IMR-90 (cell line): ENCODE results near the gene PPIP5K2.

Source experiments
- CEBPB ChIP-seq: IDR thresholded peaks from 2 replicates; pipeline ENCODE4 v1.6.1; 2012; ENCODE audit warnings: low read depth, low read length, improper control_type of control experiment
- CTCF ChIP-seq: conservative IDR thresholded peaks from 2 replicates; pipeline ENCODE4 v1.5.1; 2012; ENCODE audit warnings: mild to moderate bottlenecking, low read depth, low read length, improper control_type of control experiment
- FOS ChIP-seq: fragments of 150-350 bp; IDR thresholded peaks from 2 replicates; pipeline ENCODE4 v1.6.1; 2016; ENCODE audit warnings: low read depth, low read length
- POLR2A ChIP-seq: IDR thresholded peaks from 2 replicates; pipeline ENCODE4 v1.6.1; 2012; ENCODE audit warnings: mild to moderate bottlenecking, low read depth, low read length
- USF2 ChIP-seq: fragments of 150-350 bp; IDR thresholded peaks from 2 replicates; pipeline ENCODE4 v1.6.1; 2017; ENCODE audit warnings: mild to moderate bottlenecking, antibody characterized with exemption, low read length, low read depth

GRCh38 chr5:103174147-103174546 is 54.0 kb downstream of the PPIP5K2 start:
- no peak for TF ChIP-seq POLR2A
- no peak for TF ChIP-seq FOS
- peak; percentile 78 for TF ChIP-seq CEBPB
- TF ChIP-seq CTCF, result no peak
- TF ChIP-seq USF2, result no peak
